Sigmoid colon (tissue), 7 donors: ENCODE measurements around the gene TRAPPC5. TPM values are rescaled to one million over a fixed set of nuclear protein-coding genes. Genes with fewer than 3 reads are reported as not detected.

Experiments used
- DNase-seq: peaks from one replicate; pipeline ENCODE4 v3.0.0-alpha.2; 2019
- H3K27ac ChIP-seq, 4 donors: fragments of 200-600 bp; sonication (generic); one replicate each; pipeline ENCODE4 v1.5.1; 2016 to 2019; ENCODE audit warnings: mild to moderate bottlenecking in 1 of 4
- H3K27me3 ChIP-seq, 3 donors: fragments of 200-600 bp; sonication (generic); one replicate each; pipeline ENCODE4 v1.5.1; 2019; ENCODE audit warnings: mild to moderate bottlenecking in 1 of 3
- H3K36me3 ChIP-seq, 4 donors: fragments of 200-600 bp; sonication (generic); one replicate each; pipeline ENCODE4 v1.5.1; 2016 to 2019
- H3K4me1 ChIP-seq, 4 donors: fragments of 200-600 bp; sonication (generic); one replicate each; pipeline ENCODE4 v1.5.1; 2017 to 2019
- H3K4me3 ChIP-seq, 4 donors: fragments of 200-600 bp; sonication (generic); one replicate each; pipeline ENCODE4 v1.5.1; 2017 to 2019; ENCODE audit warnings: mild to moderate bottlenecking in 2 of 4, moderate library complexity in 1 of 4
- H3K9me3 ChIP-seq, 4 donors: fragments of 200-600 bp in 3 of 4; sonication (generic) in 3 of 4; one replicate each; pipeline versions ENCODE4 v1.5.1 to v1.6.1; 2013 to 2019
- CTCF ChIP-seq, 4 experiments: fragments of 450-650 bp in 3 of 4; fragments of 200-600 bp in 1 of 4; IDR thresholded peaks; one replicate each; pipeline ENCODE4 v1.5.1; 2016 to 2019; ENCODE audit warnings: antibody characterized with exemption in 4 of 4, mild to moderate bottlenecking in 3 of 4, moderate library complexity in 2 of 4
- EP300 ChIP-seq, 4 donors: sonication (generic); formaldehyde crosslinking; IDR thresholded peaks; one replicate each; pipeline ENCODE4 v1.6.1; 2017; ENCODE audit warnings: antibody characterized with exemption in 4 of 4
- POLR2A ChIP-seq, 2 donors: fragments of 450-650 bp; IDR thresholded peaks; one replicate each; pipeline ENCODE4 v1.6.1; 2016; ENCODE audit warnings: antibody characterized with exemption in 2 of 2, mild to moderate bottlenecking in 2 of 2, moderate library complexity in 2 of 2
- POLR2AphosphoS5 ChIP-seq, 4 donors: sonication (generic); formaldehyde crosslinking; IDR thresholded peaks; one replicate each; pipeline ENCODE4 v1.6.1; 2017; ENCODE audit warnings: antibody characterized with exemption in 4 of 4
- WGBS, 2 donors: extraction: QIAGEN DNeasy Blood & Tissue Kit; methylation state at CpG; one replicate each; pipeline ENCODE4 v1.1.7; 2013; 5-methylcytosine and 5-hydroxymethylcytosine counted together
- intact Hi-C: fragments of 100-400 bp; cut with DNase I; formaldehyde crosslinking; loops from one replicate; pipeline ENCODE4 v1.15.1; 2023
- polyA plus RNA-seq, 3 donors: library from polyadenylated mRNA; stranded (reverse); fragments of 200-250 nt; gene quantifications; one replicate each; pipeline ENCODE4 v1.2.3, GENCODE V29; 2013
- total RNA-seq, 4 donors: library from RNA; depleted of rRNA; stranded (reverse); fragments of >200 nt; gene quantifications; one replicate each; pipeline ENCODE4 v1.1.0, GENCODE V29; 2016
- donor health status: healthy with polysubstance abuse.
- donor health status: Bipolar disorder and iron deficiency.
- donor health status: healthy.

TRAPPC5 gene
- total and polyA plus RNA-seq, 7 donors: 32.8 to 89.6 (median 55.3) TPM

GRCh38 chr19:7725791-7726190 lies 45.2 kb downstream of the TRAPPC5 start:
- Histone ChIP-seq H3K4me1 (peaks cover 0 to 5% (median 2%) of the 10 kb centered on the region in 4 donors), H3K9me3 (no peaks in the 10 kb centered on the region), H3K27ac (no peak overlapping the region), H3K4me3 (no peak overlapping the region), H3K27me3 (peaks cover 11 to 40% (median 25%) of the 10 kb centered on the region in 3 donors), H3K36me3 (no peaks in the 10 kb centered on the region)
- intact Hi-C loops: no loop called here
- no peak for DNase-seq
- 51 to 64% methylated on average over 2 of the region's 2 CpGs for WGBS, 2 donors
- no peak for TF ChIP-seq POLR2A (IDR thresholded peaks at IDR 0.05)
- TF ChIP-seq POLR2AphosphoS5 (IDR thresholded peaks at IDR 0.05): no peak
- TF ChIP-seq EP300 (IDR thresholded peaks at IDR 0.05): no peak
- TF ChIP-seq CTCF (IDR thresholded peaks at IDR 0.05): no peak

DNA sequence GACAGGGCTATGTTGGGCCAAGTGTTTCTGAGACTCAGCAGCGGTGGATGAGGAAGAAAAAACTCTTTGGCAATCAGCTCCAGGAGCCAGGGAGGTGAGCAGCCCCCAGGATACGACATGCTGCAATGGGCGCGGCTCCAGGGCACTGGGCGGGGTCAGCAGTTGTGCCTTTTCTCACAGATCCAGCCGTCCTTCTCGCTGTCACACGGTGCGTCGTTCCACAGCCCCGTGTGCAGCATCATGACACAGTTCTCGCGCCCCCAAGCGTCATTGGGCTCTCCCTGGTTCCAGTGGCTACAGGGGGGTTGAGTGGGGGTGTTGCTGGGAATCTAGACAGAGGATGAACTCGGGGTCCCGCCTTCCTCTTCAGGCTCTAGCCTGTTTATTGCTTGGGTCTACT lies 48.6 kb downstream of the TRAPPC5 start:
- no peak for DNase-seq
- H3K27ac ChIP-seq: no peak overlapping the region
- no peaks in the 10 kb centered on the region for H3K36me3 ChIP-seq
- TF ChIP-seq CTCF (IDR thresholded peaks at IDR 0.05) (no peak), POLR2A (IDR thresholded peaks at IDR 0.05) (no peak), POLR2AphosphoS5 (IDR thresholded peaks at IDR 0.05) (no peak)
- H3K4me1 ChIP-seq: peaks cover 0 to 5% (median 2%) of the 10 kb centered on the region in 4 donors
- intact Hi-C loops: no loop called here
- peaks cover 11 to 54% (median 41%) of the 10 kb centered on the region in 3 donors for H3K27me3 ChIP-seq
- WGBS, 2 donors: 12 to 17% methylated on average over 16 of the region's 16 CpGs
- H3K9me3 ChIP-seq: no peaks in the 10 kb centered on the region
- no peak overlapping the region for H3K4me3 ChIP-seq

GRCh38 chr19:7729831-7730285 lies 49.2 kb downstream of the TRAPPC5 start:
- Histone ChIP-seq H3K27ac (no peak overlapping the region), H3K9me3 (no peaks in the 10 kb centered on the region), H3K4me3 (no peak overlapping the region), H3K27me3 (peaks cover 11 to 56% (median 41%) of the 10 kb centered on the region in 3 donors), H3K4me1 (peaks cover 0 to 5% (median 2%) of the 10 kb centered on the region in 4 donors), H3K36me3 (no peaks in the 10 kb centered on the region)
- WGBS, 2 donors: 6 to 8% methylated on average over 34 of the region's 34 CpGs
- intact Hi-C loops: no loop called here
- TF ChIP-seq POLR2A (IDR thresholded peaks at IDR 0.05) (no peak), CTCF (IDR thresholded peaks at IDR 0.05) (no peak), POLR2AphosphoS5 (IDR thresholded peaks at IDR 0.05) (no peak), EP300 (IDR thresholded peaks at IDR 0.05) (no peak)
- DNase-seq: no peak

- WGBS, 2 donors: 5 to 14% methylated on average over 78 of the region's 78 CpGs
- Histone ChIP-seq H3K9me3 (no peaks in the 10 kb centered on the region), H3K27me3 (peaks cover 11 to 56% (median 41%) of the 10 kb centered on the region in 3 donors), H3K27ac (no peak overlapping the region), H3K4me1 (peaks cover 0 to 5% (median 2%) of the 10 kb centered on the region in 4 donors), H3K4me3 (no peak overlapping the region), H3K36me3 (no peaks in the 10 kb centered on the region)
- DNase-seq: no peak
- intact Hi-C loops: no loop called here
- TF ChIP-seq EP300 (IDR thresholded peaks at IDR 0.05): no peak
- no peak for TF ChIP-seq POLR2AphosphoS5 (IDR thresholded peaks at IDR 0.05)
- TF ChIP-seq POLR2A (IDR thresholded peaks at IDR 0.05): no peak
- no peak for TF ChIP-seq CTCF (IDR thresholded peaks at IDR 0.05)
Observed at GRCh38 chr19:7730286-7731217, 49.9 kb downstream of the TRAPPC5 start.
